ENCODE data around the gene CHMP1B.
A peak's percentile ranks its signal among the peaks of the same experiment; 100 is the strongest.

CHMP1B gene

DNA sequence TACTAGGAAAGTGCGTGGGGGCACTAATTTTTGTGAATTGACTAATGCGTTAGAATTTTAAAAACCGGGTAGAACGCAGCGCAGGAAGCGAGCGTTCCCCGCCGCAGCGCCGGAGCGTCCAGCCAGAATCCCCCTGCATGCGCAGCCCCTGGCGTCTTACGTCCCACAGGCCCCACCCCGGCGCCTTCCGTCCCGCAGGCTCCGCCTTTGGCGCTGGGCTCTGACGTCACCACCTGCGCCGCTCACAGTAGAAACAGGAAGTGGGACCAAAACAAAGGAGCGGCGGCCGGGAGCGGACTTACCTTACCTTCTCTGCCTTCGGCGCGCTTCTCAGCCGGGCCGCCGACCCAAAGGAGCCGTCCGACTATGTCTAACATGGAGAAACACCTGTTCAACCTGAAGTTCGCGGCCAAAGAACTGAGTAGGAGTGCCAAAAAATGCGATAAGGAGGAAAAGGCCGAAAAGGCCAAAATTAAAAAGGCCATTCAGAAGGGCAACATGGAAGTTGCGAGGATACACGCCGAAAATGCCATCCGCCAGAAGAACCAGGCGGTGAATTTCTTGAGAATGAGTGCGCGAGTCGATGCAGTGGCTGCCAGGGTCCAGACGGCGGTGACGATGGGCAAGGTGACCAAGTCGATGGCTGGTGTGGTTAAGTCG lies at the start of gene CHMP1B:
TSS of gene CHMP1B (plus strand) at position 268 of the 660 bp plus-strand sequence. CDS start at position 367, 99 bp downstream.
- DNase-seq, result peak; percentile 94 to 96

DNA sequence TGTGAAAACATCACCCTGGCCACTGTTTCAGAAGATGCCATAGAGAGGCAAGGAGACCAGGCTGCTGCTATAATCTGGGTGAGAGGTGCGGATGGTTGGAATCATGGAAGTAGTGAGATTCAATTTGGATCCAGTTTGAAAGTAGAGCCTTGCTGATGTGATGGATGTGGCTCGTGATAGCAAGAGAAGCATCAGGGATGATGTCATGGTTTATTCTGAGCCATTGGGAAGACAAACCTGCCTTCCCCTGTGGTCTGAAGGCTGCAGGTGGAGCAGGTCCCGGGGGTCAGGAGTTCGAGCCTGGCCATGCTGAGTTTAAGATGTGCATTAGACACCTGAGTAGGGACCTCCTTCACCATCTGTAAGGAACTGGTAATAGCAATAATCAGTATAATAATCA lies 49.6 kb upstream of the CHMP1B start:
- DNase-seq, result no peak

- DNase-seq, result no peak
These were observed 49.1 kb upstream of the CHMP1B start for GRCh38 chr18:11802158-11802557.

DNA sequence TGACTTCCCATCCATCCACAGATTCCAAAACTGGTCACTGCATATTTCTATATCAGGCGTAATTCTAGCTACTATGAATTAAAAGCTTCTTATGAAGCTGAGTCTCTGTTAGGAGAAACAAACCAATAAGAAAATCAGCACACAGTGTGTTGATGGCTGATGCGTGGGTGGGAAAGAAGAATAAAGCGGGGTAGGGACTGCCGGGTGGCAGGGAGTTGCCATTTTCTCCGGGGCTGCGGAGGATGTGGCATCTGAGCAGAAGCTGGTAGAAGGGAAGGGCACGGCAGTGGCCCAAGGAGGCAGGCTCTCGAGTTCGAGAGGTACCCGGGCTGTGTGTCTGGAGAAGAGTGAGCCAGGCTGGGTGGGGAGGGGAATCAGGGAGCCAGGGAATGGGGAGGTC lies 48.6 kb upstream of the CHMP1B start:
- no peak for DNase-seq

- no peak for DNase-seq
These were observed 44.0 kb upstream of the CHMP1B start for GRCh38 chr18:11807233-11807632.

- no peak for DNase-seq
These were observed 43.0 kb upstream of the CHMP1B start for GRCh38 chr18:11808001-11808855.

GRCh38 chr18:11809895-11810294 lies 41.3 kb upstream of the CHMP1B start:
- no peak for DNase-seq

- no peak for DNase-seq
These were observed 40.8 kb upstream of the CHMP1B start for GRCh38 chr18:11810379-11810778.

- DNase-seq, result no peak
These were observed 40.2 kb upstream of the CHMP1B start for GRCh38 chr18:11811009-11811408.

DNA sequence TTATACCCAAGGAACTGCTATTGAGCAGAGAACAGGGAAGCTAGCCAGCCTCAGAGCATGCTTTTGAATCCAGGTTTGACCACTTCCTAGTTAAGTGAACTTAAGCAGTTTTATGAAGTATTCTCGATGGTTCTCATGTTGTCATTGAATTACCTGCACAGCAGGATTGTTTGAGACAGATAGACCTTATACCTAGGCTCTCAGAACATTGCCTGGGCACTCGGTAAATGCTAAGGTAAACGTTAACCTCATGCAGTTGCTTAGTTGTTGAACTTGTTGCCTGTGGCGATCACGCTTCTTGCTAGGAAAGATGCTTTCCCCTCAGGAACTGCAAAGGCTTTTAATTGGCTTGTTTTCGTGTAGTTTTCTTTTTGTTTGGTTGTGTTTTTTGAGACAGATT lies 34.0 kb upstream of the CHMP1B start:
- no peak for DNase-seq

GRCh38 chr18:11818486-11819203 lies 32.6 kb upstream of the CHMP1B start:
- DNase-seq, result no peak

GRCh38 chr18:11819938-11820337 lies 31.3 kb upstream of the CHMP1B start:
- no peak for DNase-seq

DNA sequence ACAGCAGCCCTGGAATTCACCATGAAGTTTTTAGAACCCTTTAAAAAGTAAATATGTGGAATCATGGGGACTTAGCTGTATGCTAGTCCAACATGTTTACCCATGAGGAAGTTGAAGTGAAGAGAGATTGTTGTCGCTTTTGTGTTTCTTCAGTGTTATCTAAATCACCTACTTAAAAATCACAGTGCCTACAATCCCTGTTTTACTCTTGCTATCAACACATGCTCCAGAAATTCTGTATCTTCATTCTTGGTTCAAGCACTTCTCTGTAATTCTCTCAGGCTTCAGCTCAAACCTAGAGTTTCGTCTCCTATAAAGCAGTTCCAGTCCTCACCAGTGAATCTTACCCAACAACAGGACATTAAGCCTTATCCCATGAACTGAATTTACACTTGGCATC lies 30.5 kb upstream of the CHMP1B start:
- DNase-seq, result no peak

DNA sequence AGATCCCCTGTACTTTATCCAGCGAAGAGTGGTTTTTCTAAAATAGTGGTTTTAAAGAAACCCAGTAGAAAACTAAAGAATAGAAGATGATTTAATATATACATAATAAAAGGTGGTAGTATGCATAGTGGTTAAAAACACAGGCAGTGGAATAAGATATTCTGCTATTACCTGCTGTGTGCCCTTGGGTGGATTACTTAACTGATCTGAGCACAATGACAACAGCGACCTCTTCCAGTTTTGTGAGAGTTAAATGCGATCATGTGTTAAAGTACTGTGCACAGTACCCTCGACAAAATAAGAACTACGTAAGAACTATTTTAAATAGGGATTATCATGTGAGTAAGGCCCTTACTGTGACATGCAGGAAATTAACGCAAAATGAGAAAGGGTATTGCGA lies 30.0 kb upstream of the CHMP1B start:
- DNase-seq, result no peak

- no peak for DNase-seq
These were observed 29.5 kb upstream of the CHMP1B start for GRCh38 chr18:11821643-11822237.

DNA sequence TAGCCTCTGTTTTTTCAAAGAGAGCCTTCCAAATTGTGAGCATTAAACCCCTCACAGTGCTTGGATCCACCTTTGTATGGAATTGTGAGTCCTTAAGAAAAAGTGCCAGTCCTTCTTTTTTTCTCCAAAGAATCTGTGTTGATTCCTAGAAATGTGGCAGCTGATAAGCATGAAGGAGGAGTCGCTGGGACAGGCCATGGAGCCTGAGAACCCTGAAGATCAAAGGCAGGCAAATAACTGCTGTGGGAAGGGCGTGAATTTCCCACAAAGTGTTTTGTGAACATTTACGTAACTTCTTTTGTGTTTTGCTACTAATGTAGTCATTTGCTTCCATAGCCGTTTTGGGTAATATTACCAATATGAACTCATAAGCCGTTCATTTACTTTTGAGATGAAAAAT lies 27.7 kb upstream of the CHMP1B start:
- no peak for DNase-seq

- DNase-seq, result no peak
These were observed 24.4 kb upstream of the CHMP1B start for GRCh38 chr18:11826836-11827235.

DNA sequence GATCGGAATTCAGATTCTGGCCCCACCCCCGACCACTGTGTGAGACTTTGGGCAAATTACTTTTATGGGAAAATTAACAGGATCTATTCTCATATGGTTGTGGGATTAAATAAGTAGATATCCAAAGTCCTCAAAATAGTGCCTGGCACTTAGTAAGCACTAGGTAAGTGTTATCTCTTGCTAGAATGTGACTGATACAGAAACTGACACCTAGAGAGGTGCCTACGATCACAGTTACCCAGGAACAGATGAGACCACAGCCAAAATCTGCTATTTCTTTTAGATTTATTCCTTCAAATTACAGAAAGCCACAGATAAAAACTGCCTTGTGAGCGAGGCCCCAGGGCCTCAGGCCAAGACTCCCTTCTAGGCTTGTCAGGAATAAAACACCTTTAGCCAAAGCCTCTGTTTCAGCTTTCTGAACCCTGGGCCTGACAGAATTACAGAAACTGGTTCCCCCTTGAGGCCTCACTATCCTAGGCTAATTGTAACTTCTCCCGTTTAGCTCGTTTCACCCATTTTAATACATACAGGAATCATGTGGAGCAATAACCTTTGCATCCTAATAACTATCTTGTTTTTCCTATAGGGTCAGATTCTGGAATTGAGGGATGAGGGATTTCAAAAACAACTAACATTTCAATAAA lies 22.3 kb upstream of the CHMP1B start:
- no peak for DNase-seq

DNA sequence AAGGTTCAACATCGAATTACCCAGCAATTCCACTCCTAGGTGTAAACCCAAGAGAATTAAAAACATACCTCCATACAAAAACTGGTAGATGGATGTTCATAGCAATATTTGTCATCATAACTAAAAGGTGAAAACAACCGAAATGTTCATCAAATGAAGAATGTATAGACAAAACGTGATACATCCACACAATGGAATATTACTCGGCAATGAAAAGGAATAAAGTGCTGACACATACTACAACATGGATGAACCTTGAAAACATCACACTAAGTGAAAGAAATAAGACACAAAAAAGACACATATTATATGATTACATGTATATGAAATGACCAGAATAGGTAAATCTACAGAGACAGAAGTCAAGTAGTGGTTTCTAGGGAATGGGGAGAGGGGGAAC lies 20.6 kb upstream of the CHMP1B start:
- no peak for DNase-seq

DNA sequence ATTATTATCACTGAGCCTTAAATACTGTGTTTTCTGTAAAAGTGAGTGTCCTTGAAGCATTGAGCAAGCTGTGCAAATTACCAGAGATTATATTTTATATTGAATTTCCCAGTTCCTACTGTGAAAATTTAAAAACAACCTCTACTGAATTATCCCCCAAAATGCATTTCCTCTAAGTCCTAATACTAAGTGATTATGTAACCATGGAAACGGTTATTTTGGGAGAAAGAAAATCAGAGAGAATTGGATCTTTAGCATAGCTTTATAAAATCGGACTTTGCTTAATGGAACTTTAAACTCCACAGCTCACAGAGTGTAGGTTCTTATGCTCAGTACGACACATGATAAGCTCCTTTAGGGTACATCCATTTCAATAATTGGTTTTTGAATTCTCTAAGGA lies 19.3 kb upstream of the CHMP1B start:
- DNase-seq, result no peak

DNA sequence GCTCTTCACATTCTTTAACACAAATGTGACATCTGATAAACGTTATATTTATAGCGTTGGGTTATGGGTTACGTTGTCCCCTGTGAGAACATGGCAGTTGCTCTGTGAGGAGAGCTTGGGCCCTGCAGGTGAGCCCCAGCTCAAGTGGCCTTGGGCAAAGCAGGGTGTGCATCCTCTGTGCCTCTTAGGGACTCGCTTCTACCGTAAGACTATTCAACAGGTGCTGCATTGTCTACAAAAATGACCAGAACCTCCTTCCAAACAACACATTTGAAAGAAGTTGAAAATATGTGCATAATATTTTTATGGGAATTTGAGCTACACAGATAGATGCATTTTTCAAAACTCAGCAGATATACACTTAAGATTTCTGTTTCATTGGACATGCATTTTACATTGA lies 16.4 kb upstream of the CHMP1B start:
- no peak for DNase-seq

- DNase-seq, result no peak
These were observed 11.7 kb upstream of the CHMP1B start for GRCh38 chr18:11839556-11839955.

GRCh38 chr18:11840493-11840892 lies 10.7 kb upstream of the CHMP1B start:
- no peak for DNase-seq
